ENCODE results near the gene MAP2K2. TPM values are rescaled to one million over a fixed set of nuclear protein-coding genes. Genes with fewer than 3 reads are reported as not detected.

The MAP2K2 gene
- polyA plus RNA-seq, 1 donor from 2014 or later, result 95.5 TPM

DNA sequence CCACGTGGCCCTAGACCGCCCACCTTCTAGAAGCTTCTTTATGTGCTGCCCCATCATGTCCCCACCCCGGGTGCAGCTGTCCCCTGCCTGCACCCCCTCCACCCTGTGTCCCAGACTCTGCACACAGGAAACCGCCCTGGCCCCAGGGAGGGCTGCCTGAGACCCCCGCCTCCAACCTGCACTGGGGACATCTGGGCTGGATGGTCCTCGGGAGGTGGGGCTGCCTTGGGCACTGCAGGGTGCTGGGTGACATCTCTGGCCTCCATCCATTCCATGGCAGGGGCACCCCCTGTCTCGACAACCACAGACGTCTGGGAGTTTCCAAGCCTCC, 39.4 kb downstream of the MAP2K2 start:
- no peak overlapping the region for H3K4me3 ChIP-seq (ENCODE audit: low read length)

GRCh38 chr19:4083677-4084546, 40.0 kb downstream of the MAP2K2 start:
- no peaks in the 10 kb centered on the region for H3K9me3 ChIP-seq (ENCODE audit: low read length)
- no peaks in the 10 kb centered on the region for H3F3A ChIP-seq (ENCODE audit: insufficient read depth, low read length, poor library complexity, severe bottlenecking)
- H3K9me2 ChIP-seq (ENCODE audit: insufficient read depth, low read length), result no peaks in the 10 kb centered on the region
- H3K4me2 ChIP-seq (ENCODE audit: low read length), result no peak overlapping the region
- H3K36me3 ChIP-seq (ENCODE audit: insufficient read depth, low read length), result no peaks in the 10 kb centered on the region
- H3K9ac ChIP-seq (ENCODE audit: low read length), result no peak overlapping the region
- no peak overlapping the region for H3K4me3 ChIP-seq (ENCODE audit: low read length)
- no peaks in the 10 kb centered on the region for H3K79me2 ChIP-seq (replicated peaks; ENCODE audit: insufficient read depth, low read length)
- no peak overlapping the region for H2AFZ ChIP-seq (ENCODE audit: low read depth, low read length)
- no peaks in the 10 kb centered on the region for H4K20me1 ChIP-seq (ENCODE audit: insufficient read depth)
- no peak overlapping the region for H3K27ac ChIP-seq (ENCODE audit: low read length)
- no peaks in the 10 kb centered on the region for H3K27me3 ChIP-seq (ENCODE audit: insufficient read depth, low read depth, low read length)
- TF ChIP-seq CTCF (IDR thresholded peaks at IDR 0.05; ENCODE audit: poor library complexity, severe bottlenecking) (no peak), MXI1 (conservative IDR thresholded peaks at IDR 0.05; ENCODE audit: poor library complexity, severe bottlenecking) (no peak), EZH2 (IDR thresholded peaks at IDR 0.05; ENCODE audit: borderline replicate concordance, insufficient read depth, low read length, poor library complexity, severe bottlenecking) (no peak), EP300 (conservative IDR thresholded peaks at IDR 0.05; ENCODE audit: poor library complexity, severe bottlenecking) (no peak), POLR2AphosphoS5 (IDR thresholded peaks at IDR 0.05) (no peak), SMC3 (conservative IDR thresholded peaks at IDR 0.05; ENCODE audit: poor library complexity) (no peak)
- TF ChIP-seq, protein P1, sequence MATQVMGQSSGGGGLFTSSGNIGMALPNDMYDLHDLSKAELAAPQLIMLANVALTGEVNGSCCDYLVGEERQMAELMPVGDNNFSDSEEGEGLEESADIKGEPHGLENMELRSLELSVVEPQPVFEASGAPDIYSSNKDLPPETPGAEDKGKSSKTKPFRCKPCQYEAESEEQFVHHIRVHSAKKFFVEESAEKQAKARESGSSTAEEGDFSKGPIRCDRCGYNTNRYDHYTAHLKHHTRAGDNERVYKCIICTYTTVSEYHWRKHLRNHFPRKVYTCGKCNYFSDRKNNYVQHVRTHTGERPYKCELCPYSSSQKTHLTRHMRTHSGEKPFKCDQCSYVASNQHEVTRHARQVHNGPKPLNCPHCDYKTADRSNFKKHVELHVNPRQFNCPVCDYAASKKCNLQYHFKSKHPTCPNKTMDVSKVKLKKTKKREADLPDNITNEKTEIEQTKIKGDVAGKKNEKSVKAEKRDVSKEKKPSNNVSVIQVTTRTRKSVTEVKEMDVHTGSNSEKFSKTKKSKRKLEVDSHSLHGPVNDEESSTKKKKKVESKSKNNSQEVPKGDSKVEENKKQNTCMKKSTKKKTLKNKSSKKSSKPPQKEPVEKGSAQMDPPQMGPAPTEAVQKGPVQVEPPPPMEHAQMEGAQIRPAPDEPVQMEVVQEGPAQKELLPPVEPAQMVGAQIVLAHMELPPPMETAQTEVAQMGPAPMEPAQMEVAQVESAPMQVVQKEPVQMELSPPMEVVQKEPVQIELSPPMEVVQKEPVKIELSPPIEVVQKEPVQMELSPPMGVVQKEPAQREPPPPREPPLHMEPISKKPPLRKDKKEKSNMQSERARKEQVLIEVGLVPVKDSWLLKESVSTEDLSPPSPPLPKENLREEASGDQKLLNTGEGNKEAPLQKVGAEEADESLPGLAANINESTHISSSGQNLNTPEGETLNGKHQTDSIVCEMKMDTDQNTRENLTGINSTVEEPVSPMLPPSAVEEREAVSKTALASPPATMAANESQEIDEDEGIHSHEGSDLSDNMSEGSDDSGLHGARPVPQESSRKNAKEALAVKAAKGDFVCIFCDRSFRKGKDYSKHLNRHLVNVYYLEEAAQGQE (IDR thresholded peaks at IDR 0.05; ENCODE audit: borderline replicate concordance), result no peak

More for the DNA sequence above, 39.4 kb downstream of the MAP2K2 start:
- H3K27me3 ChIP-seq (ENCODE audit: insufficient read depth, low read depth, low read length), result no peaks in the 10 kb centered on the region
- TF ChIP-seq EP300 (conservative IDR thresholded peaks at IDR 0.05; ENCODE audit: poor library complexity, severe bottlenecking) (no peak), TAF1 (IDR thresholded peaks at IDR 0.05; ENCODE audit: low read depth) (no peak), SMC3 (conservative IDR thresholded peaks at IDR 0.05; ENCODE audit: poor library complexity) (no peak), EZH2 (IDR thresholded peaks at IDR 0.05; ENCODE audit: borderline replicate concordance, insufficient read depth, low read length, poor library complexity, severe bottlenecking) (no peak), POLR2AphosphoS5 (IDR thresholded peaks at IDR 0.05) (no peak), MXI1 (conservative IDR thresholded peaks at IDR 0.05; ENCODE audit: poor library complexity, severe bottlenecking) (no peak), CTCF (IDR thresholded peaks at IDR 0.05; ENCODE audit: poor library complexity, severe bottlenecking) (no peak), RAD21 (conservative IDR thresholded peaks at IDR 0.05) (no peak)
- TF ChIP-seq, protein P1 (IDR thresholded peaks at IDR 0.05; ENCODE audit: borderline replicate concordance), result no peak
- no peaks in the 10 kb centered on the region for H3K9me3 ChIP-seq (ENCODE audit: low read length)
- H2AFZ ChIP-seq (ENCODE audit: low read depth, low read length), result no peak overlapping the region
- H3F3A ChIP-seq (ENCODE audit: insufficient read depth, low read length, poor library complexity, severe bottlenecking), result no peaks in the 10 kb centered on the region
- no peaks in the 10 kb centered on the region for H3K9me2 ChIP-seq (ENCODE audit: insufficient read depth, low read length)
- no peak overlapping the region for H3K9ac ChIP-seq (ENCODE audit: low read length)
- H3K36me3 ChIP-seq (ENCODE audit: insufficient read depth, low read length), result no peaks in the 10 kb centered on the region
- H3K4me2 ChIP-seq (ENCODE audit: low read length), result no peak overlapping the region
- H3K79me2 ChIP-seq (replicated peaks; ENCODE audit: insufficient read depth, low read length), result no peaks in the 10 kb centered on the region
- no peak overlapping the region for H3K27ac ChIP-seq (ENCODE audit: low read length)
- no peaks in the 10 kb centered on the region for H4K20me1 ChIP-seq (ENCODE audit: insufficient read depth)

Measured in neural cell (in vitro differentiated cells).